MM.1S (cell line): ENCODE measurements around the gene NCOA1.

ENCODE experiments used
- CTCF ChIP-seq: fragments of 300-600 bp; sonication (generic); IDR thresholded peaks from 2 replicates; pipeline ENCODE4 v1.5.1; 2016; ENCODE audit warnings: antibody characterized with exemption, low read length, mixed read lengths
- EZH2 ChIP-seq: fragments of 300-600 bp; sonication (generic); optimal IDR thresholded peaks from 2 replicates; pipeline ENCODE3; 2017; ENCODE audit warnings: low read depth, mild to moderate bottlenecking, antibody characterized with exemption, low read length, mixed read lengths
- EZH2phosphoT487 ChIP-seq: fragments of 300-600 bp; sonication (generic); IDR thresholded peaks from 2 replicates; pipeline ENCODE4 v1.6.1; 2018; ENCODE audit warnings: antibody characterized with exemption, low read length

GRCh38 chr2:24711865-24712264 is 220.8 kb downstream of the NCOA1 start:
- TF ChIP-seq CTCF = no peak
- no peak for TF ChIP-seq EZH2
- no peak for TF ChIP-seq EZH2phosphoT487
